HG02938 (cell line): Measurements from ENCODE around the gene WNT11.

ENCODE experiments used
- ATAC-seq: cut with Tn5 transposase; IDR thresholded peaks from one replicate; pipeline ENCODE4 v1.9.1; 2021; ENCODE audit warnings: mild to moderate bottlenecking, moderate library complexity; ENCODE audit not compliant: unreplicated experiment

The WNT11 gene

DNA sequence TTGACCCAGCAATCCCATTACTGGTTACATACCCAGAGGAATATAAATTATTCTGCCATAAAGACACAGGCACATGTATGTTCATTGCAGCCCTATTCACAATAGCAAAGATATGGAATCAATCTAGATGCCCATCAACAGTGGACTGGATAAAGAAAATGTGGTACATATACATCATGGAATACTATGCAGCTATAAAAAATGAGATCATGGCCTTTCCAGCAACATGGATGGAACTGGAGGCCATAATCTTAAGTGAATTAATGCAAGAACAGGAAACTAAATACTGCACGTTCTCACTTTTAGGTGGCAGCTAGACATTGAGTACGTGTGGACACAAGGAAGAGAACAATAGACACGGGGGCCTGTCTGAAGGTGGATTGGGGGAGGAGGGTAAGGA, 15.1 kb upstream of the WNT11 start:
- no peak for ATAC-seq

DNA sequence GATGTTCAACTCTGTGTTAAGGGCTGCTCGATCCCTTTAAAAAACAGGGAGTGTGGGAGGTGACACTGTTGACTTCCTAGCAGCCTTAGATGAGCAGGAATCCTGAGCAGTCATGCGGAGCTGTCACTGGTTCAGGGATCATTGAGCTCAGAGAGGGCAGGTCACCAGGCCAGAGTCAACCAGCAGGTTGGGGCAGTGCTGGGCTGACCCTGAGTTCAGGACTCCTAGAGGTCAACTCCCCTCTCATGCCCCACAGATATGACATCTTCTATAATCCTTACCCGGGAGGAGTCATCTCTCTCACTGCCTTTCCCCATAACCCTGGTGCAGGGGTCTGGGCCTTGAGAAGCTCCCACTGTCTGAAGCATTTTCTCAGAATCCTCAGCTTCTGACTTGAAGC, 12.9 kb upstream of the WNT11 start:
- no peak for ATAC-seq

DNA sequence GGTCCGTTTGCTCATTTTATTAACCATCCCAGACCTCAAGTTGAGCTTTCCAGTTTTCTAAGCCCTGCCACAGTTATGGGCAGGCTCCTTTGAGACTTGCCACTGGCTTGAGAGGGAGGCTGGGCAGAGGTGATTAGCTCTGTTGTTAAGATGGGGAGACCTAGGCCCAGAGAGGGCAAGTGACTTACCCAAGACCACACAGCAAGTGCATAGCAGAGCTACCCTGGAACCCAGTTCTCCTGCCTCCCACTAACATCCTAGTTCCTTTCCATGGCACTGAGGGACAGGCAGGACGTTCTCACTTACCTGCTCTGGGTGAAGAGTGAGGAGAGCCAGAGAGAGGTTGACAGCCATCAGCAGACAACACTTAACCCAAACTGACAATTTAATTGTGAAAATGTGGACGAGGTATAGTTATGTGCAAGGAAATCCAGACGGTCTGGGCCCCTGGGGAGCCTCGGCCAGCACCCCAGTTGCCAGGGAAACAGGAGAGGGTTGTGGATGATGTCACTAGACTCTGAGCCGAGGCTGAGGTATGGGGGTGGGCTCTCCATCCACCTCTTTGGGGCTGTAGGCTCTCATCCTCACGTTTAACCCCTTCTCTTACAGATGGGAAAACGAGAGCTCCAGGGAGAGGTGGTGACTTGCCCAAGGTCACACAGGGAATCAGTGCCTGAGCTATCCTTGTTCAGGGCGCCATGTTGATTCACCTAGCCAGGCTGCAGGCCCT, 12.3 kb upstream of the WNT11 start:
- ATAC-seq: no peak

- no peak for ATAC-seq
Observed at GRCh38 chr11:76217653-76218160, 11.4 kb upstream of the WNT11 start.

DNA sequence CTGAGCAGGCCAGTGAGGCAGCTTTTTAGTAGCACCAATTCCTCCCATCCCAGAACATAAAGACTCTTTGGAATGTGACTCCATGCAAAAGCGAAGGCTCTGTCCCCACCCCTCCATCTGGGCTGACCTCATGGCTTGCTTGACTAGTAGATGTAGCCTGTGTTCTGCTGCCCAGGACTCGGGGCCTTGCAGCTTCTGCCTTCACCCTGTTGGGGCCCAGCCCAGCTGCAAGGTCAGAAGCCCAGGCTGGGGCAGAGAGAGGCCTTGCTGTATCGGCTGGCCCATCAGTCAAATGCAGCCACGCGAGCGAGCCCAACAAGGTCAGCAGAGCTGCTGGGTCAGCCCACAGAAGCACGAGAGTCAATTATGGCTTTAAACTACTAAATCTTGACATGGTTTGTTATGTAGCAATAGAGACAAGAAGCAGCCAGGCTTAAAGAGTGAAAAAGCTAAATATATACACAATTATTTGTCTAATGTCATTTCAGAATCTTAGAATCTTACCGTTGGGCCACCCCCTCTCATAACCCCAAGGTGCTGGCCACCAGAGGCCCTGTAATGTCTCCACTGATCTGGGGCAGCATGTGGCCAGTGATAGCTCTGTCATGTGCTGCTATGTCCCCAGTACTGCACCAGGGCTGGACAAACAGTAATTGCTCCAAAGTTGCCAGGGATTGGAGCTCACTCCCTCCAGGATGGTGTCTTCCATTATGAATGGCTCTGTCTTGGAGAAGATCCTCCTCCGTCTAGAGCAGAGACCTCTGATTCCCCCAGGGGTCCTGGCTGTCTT, 10.4 kb upstream of the WNT11 start:
- no peak for ATAC-seq

GRCh38 chr11:76215941-76216340, 9.6 kb upstream of the WNT11 start:
- ATAC-seq: no peak

GRCh38 chr11:76214968-76215548, 8.8 kb upstream of the WNT11 start:
- ATAC-seq: no peak

DNA sequence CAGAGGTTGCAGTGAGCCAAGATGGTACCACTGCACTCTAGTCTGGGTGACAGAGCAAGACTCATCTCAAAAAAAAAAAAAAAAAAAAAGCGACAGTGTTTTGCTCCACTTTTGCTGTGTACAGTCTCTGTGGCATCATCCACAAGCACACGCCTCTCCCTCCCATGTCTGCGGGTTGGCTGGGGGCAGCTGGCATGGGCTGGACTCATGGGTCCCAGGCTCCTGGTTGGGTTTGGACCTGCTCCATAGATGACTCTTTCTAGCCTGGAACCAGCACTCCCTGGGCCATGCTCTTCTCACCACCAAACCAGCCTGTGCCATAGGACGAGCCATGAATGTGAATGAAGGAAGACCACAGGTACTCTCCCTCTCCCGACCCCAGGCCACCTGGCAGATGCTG, 7.9 kb upstream of the WNT11 start:
- no peak for ATAC-seq

DNA sequence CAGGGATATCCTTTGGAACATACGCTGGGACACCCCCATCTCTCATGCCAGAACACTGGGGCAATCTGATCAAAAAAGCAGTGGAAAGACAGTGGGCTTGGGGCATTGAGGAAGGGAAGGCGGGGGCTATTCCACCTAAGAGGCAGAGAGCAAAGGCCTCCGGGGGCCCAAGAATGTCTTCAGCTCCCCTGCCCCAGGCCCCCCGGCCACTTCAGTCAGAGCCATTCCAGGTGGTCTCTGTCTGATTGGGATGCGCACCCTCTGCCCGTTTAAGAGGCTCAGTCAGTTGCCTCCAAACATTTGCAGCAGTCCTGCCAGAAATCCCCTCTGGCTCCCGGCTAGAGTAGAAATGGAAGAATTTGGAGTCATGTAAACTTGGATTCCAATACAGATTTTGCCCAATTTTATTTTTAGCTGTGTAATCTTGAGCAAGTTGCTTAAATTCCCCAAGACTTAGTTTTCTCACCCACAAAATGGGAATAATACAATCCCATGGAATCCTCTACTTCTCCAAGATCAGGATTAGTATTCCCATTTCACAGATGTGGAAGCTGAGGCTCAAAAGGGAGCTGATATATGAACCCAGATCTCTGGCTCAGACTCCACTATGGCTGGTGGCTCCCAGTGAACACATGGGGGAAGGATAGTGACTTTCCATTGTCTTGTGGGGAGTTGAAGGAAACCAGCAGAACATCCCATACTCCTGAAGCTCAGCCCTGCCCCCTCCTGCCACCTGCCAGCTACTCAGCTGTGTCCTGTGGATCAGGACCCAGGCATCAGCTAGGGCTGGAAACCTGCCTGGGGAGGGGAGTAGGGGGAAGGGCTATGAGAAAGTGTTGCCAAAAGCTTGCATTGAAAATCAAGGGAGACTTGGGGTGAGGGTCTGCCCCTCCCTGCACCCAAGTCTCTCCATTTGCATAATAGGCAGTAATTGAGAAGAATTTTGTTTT, 6.1 kb upstream of the WNT11 start:
- ATAC-seq: no peak

DNA sequence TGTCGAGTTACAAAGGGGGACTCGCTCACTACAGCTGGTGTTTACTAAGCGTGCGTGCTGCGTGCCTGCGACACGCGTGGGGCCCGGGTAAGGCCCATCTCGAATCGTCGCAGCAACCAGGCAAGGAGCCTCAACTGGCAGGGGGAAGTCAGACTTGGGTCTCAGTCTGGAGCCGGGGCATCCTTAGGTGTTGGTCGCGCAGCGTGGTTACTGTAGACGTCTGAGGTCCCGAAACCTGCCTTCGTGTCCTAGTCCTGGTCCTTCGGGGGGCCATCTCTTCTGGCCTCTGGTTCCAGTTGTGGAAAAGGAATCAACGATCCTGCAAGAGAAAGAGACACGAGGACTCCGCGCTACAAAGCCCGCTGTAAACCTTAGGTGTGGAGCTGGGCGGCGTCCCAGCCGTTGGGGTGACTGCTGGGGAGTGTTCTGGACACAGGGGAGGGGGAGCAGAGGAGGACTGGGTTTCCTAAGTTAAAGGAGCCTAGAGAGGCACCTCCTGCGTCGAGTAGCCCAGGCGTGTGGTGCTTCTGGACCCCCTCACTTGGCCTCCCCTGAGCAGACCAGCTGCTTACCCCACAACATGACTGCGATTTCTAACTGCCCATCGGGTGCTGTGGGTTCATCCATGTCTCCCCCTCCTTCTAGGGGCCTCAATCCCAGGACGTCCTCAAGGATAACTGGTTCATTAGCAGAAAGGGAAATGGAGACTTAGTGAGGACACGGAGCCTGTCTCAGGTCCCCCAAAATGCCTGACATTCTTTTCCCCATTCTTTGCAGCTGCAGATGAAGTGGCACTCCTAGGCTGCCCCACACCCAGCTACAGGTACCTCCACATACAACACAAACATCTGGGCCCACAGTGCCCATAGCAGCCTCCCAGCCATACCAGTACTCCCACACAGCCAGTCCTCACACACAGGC, 4.9 kb upstream of the WNT11 start:
- no peak for ATAC-seq

- ATAC-seq: no peak
Observed at GRCh38 chr11:76209973-76210930, 4.0 kb upstream of the WNT11 start.

DNA sequence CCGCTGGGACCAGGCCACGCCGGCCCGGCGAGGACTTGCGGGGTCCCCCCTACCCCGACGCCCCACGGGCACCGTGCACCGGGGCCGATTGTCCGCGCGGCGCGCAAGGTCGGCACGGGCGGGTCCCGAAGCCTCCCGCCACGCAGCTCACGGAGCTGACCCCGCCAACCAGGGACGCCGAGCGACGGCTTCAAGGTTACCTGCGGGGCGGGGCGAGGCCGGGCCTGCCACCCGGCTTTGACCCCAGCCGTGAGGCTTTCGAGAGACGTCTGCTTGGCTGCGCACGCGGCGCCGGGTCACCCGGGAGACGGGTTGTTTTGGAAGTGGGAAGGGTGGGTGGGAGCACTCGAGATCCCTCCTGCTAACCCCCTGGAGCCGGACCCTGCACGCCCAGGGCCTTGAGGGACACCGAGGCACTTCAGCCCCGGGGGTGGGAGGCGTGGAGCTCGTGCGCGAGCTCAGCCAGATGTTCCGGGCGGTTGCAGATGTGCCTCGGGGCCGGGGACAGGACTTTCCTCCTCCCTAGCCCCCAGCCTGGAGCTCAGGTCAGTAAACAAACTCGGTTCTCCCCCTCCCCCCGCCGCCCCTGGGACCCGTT, 3.2 kb upstream of the WNT11 start:
- no peak for ATAC-seq

GRCh38 chr11:76208438-76209374, 2.4 kb upstream of the WNT11 start:
- no peak for ATAC-seq

DNA sequence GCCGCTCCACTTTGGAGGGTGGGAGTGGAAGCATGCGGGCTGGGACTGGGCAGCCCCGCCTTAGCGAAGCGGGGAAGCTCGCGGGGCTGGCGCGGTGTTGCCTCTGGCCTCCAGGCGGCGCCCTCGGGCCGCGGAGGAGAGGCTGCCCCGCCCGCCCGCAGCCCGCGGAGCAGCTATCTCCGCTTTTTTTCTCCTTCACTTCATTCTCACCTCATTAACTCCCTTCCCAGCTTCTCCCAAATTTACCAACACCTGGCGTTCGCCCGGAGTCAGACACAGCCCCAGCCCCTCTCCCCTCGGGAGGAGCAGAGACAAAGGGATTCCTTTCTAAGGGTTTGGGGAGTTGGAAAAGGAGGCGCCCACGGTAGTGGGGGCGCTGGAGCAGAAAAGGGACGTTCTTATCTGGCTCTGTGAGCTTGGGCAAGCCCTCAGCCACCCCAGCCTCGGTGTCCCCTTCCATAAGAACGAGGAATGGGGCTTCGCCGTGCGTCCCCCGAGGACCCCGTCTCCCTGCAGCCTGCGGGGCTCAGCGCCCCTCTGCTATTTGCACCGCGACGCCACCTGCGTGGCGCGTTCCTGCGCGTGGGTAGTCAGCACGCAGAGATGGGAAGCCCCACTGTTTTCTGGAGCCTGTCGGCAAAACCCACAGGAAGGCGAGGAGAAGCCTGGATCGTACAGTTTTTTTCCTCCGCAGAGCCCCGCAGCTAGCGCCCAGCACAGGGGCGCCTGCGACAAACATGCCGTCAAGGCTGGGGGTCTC, 1.5 kb upstream of the WNT11 start:
- peak; percentile 53 for ATAC-seq

- ATAC-seq: no peak
Observed at GRCh38 chr11:76206077-76206326, 300 bp downstream of the WNT11 start.

DNA sequence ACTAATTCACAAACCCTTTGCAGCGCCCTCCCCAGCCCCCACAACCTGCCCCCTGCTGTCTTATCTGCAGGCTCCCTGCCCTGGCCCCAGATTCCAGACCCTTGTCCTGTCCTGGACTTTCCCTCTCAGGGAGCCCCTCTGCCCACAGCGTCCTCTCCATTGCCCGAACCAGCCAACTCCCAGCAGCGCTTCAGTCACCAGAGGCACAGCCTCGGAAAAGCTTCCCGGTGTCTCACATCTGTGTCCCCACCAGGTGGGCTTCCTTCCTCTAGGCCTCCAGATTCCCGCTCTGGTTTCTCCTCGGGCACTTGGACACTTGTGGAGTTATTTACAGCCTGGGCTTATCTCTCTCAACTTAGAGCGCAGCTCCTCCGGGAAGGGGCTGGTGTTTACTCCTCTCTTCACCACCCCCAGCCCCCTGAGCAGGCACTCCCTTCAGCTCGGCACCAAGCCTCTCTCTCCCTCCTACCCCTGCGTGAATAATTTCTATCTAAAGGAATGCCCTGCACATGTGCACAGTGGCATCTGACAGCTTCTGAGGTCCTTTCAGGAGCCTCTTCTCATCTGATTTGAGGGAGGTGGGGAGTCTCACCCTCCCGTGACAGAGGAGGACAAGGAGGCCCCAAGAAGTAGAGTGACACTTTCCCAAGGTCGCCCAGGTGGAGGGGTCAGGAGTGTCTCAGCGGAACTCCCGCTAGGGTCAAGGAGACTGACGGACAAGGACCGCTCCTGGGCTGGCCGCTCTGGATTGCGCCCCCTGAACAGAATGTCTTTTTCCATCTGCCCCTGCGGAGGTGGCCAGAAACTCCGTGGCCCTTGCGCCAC, 838 bp downstream of the WNT11 start:
- ATAC-seq: no peak
